K562 (cell line): ENCODE measurements around the gene LIFR. TPM values are rescaled to one million over a fixed set of nuclear protein-coding genes. Genes with fewer than 3 reads are reported as not detected.

Experiments used
- ATAC-seq: fragments of 200-7000 bp; cut with Tn5 transposase; 3 replicates; pipeline ENCODE4 v1.9.1; 2020; ENCODE audit warnings: moderate library complexity
- BruUV-seq: library from RNA; stranded (reverse); fragments of 400-500 nt; replicated peaks from 2 replicates; lab custom pipeline; 2021; lab: Mats Ljungman, UMichigan
- CTCF ChIA-PET: fragments of 300-600 bp; formaldehyde crosslinking; extraction: SDS; loops from one replicate; lab custom pipeline; 2021; ENCODE audit warnings: low intra/inter-chr PET ratio; lab: Yijun Ruan, JAX
- POLR2A ChIA-PET: fragments of 300-600, 350-650 bp; sonication (Branson Sonifier 250); formaldehyde crosslinking; extraction: SDS; loops from one replicate; lab custom pipeline; 2021; ENCODE audit warnings: antibody characterized with exemption, inconsistent platforms; lab: Yijun Ruan, JAX
- DNase-seq, 4 experiments: peaks; one replicate each; pipeline versions ENCODE4 v3.0.0 to v3.0.0-alpha.2; 2011 to 2018; ENCODE audit warnings: low spot score in 3 of 4, mixed read lengths in 3 of 4; ENCODE audit errors: extremely low read depth in 1 of 4
- FAIRE-seq: peaks from 2 replicates; lab custom pipeline; 2011; peaks lifted over from hg19 to GRCh38; lab: Jason Lieb, UNC
- H2AFZ ChIP-seq: 2 replicates; pipeline ENCODE4 v1.6.0; 2011; ENCODE audit warnings: low read depth, low read length, control low read depth, inconsistent platforms
- H3K27ac ChIP-seq: fragments of 200-600 bp; 3 replicates; pipeline ENCODE4 v1.8.0; 2011; ENCODE audit warnings: low read depth, mild to moderate bottlenecking, control low read depth, inconsistent platforms, low read length, moderate library complexity, mixed read lengths; ENCODE audit errors: extremely low read depth
- H3K27me3 ChIP-seq, 2 experiments: fragments of 300-600 bp in 1 of 2; 2 replicates in 1 of 2; 3 replicates in 1 of 2; pipeline versions ENCODE4 v1.6.0 to v1.8.0; 2011; ENCODE audit warnings: inconsistent platforms in 2 of 2, low read length in 2 of 2, mild to moderate bottlenecking in 1 of 2, mixed read lengths in 1 of 2, moderate library complexity in 1 of 2; ENCODE audit not compliant: control insufficient read depth in 2 of 2, insufficient read depth in 2 of 2
- H3K36me3 ChIP-seq: fragments of 300-600 bp; 3 replicates; pipeline ENCODE4 v1.8.0; 2011; ENCODE audit warnings: mild to moderate bottlenecking, low read length, inconsistent platforms; ENCODE audit not compliant: control insufficient read depth, insufficient read depth
- H3K4me1 ChIP-seq, 2 experiments: fragments of 200-600 bp in 1 of 2; replicated peaks in 1 of 2; 2 replicates in 1 of 2; 3 replicates in 1 of 2; pipeline versions ENCODE4 v1.5.1 to v1.8.0; 2011; ENCODE audit warnings: inconsistent platforms in 2 of 2, low read length in 2 of 2, mild to moderate bottlenecking in 1 of 2, mixed read lengths in 1 of 2, moderate library complexity in 1 of 2; ENCODE audit not compliant: control insufficient read depth in 2 of 2, insufficient read depth in 2 of 2
- H3K4me2 ChIP-seq: 2 replicates; pipeline ENCODE4 v1.6.1; 2011; ENCODE audit warnings: low read length, control low read depth, inconsistent platforms, mixed read lengths; ENCODE audit not compliant: insufficient read depth
- H3K4me3 ChIP-seq: fragments of 200-600 bp; sonication (generic), shearing (Covaris generic); 2 replicates; pipeline ENCODE4 v1.5.1; 2016; ENCODE audit warnings: control low read depth, inconsistent platforms
- H3K79me2 ChIP-seq: fragments of 200-600 bp; 3 replicates; pipeline ENCODE4 v1.8.0; 2011; ENCODE audit warnings: low read length, inconsistent platforms; ENCODE audit not compliant: control insufficient read depth, insufficient read depth
- H3K9ac ChIP-seq, 2 experiments: 2 replicates each; pipeline versions ENCODE4 v1.6.0 to v1.6.1; 2011; ENCODE audit warnings: low read depth in 2 of 2, low read length in 2 of 2, control low read depth in 1 of 2, inconsistent platforms in 1 of 2, mild to moderate bottlenecking in 1 of 2, mixed read lengths in 1 of 2; ENCODE audit not compliant: insufficient read depth in 1 of 2
- H3K9me1 ChIP-seq: one replicate; pipeline ENCODE4 v1.6.0; 2011; ENCODE audit warnings: inconsistent platforms, mild to moderate bottlenecking, low read length, moderate library complexity; ENCODE audit not compliant: control insufficient read depth, insufficient read depth
- H3K9me3 ChIP-seq: replicated peaks from 2 replicates; pipeline ENCODE4 v1.5.1; 2011; ENCODE audit warnings: low read depth, low read length, inconsistent platforms; ENCODE audit not compliant: control insufficient read depth, insufficient read depth
- H4K20me1 ChIP-seq: replicated peaks from 2 replicates; pipeline ENCODE4 v1.6.1; 2011; ENCODE audit warnings: low read length, inconsistent platforms, mixed read lengths; ENCODE audit not compliant: control insufficient read depth, insufficient read depth
- BRCA1 ChIP-seq, 2 experiments: fragments of 450-650 bp in 1 of 2; sonication (generic) in 1 of 2; formaldehyde crosslinking in 1 of 2; IDR thresholded peaks; 2 replicates each; pipeline versions ENCODE4 v1.5.0 to v1.6.1; 2017 to 2020; ENCODE audit warnings: mild to moderate bottlenecking in 1 of 2, missing genetic modification reagents in 1 of 2
- HMBOX1 ChIP-seq: sonication (generic); IDR thresholded peaks from 2 replicates; pipeline ENCODE4 v1.6.1; 2016
- ZNF184 ChIP-seq: sonication (generic); formaldehyde crosslinking; IDR thresholded peaks from 2 replicates; pipeline ENCODE4 v1.5.0; 2020; ENCODE audit warnings: missing genetic modification reagents
- WGBS: fragments of 100-300 bp; shearing (Covaris generic); methylation state at CpG from one replicate; pipeline ENCODE4 v1.1.6; 2016; ENCODE audit warnings: low coverage, mixed read lengths; ENCODE audit not compliant: insufficient coverage; ENCODE audit errors: missing lambda C conversion rate; 5-methylcytosine and 5-hydroxymethylcytosine counted together
- in situ Hi-C: fragments of 300-500 bp; cut with MboI; formaldehyde crosslinking; loops from 4 replicates; pipeline ENCODE4 v1.15.0; 2018; ENCODE audit warnings: inconsistent platforms, mixed read lengths
- intact Hi-C: fragments of 100-400 bp; cut with micrococcal nuclease; formaldehyde crosslinking; loops from 2 replicates; pipeline ENCODE4 v1.14.2; 2022
- polyA plus RNA-seq, 8 experiments: library from polyadenylated mRNA; depleted of rRNA in 4 of 8; stranded (reverse) in 5 of 8; unstranded in 3 of 8; fragments of >200 nt; fragmentation: Nextera tagmentation in 2 of 8; fragmentation: Illumina TruSeq in 1 of 8; extraction: Ambion mirVana in 2 of 8; extraction: Trizol in 1 of 8; gene quantifications; 2 replicates each; pipeline versions ENCODE4 v1.2.1 to v1.2.3, GENCODE V29; 2011 to 2014; ENCODE audit warnings: inconsistent platforms in 1 of 8, missing spikeins in 1 of 8
- total RNA-seq, 7 experiments: library from RNA; depleted of rRNA in 6 of 7; stranded (reverse); fragments of >200 nt in 6 of 7; fragmentation: Illumina TruSeq in 2 of 7; extraction: Trizol in 2 of 7; gene quantifications; 2 replicates each; pipeline versions ENCODE4 v1.2.1 to v1.2.3, GENCODE V29; 2011 to 2021; ENCODE audit warnings: low replicate concordance in 1 of 7

Gene LIFR
- total and polyA plus RNA-seq, 9 of the 15 experiments (the other 6 are each of a cell fraction or from before 2014, with no cell fraction given) = 0.43 to 5.7 (median 3.3) TPM

- Histone ChIP-seq H3K36me3 (no peaks in the 10 kb centered on the region), H3K79me2 (no peaks in the 10 kb centered on the region), H3K4me3 (no peak overlapping the region), H3K9ac (no peak overlapping the region), H3K9me1 (no peaks in the 10 kb centered on the region), H3K27me3 (peaks cover 12 to 22% of the 10 kb centered on the region in 2 experiments), H2AFZ (no peak overlapping the region), H3K4me1 (no peaks in the 10 kb centered on the region; a peak in 1 of 5 replicates), H3K4me2 (no peak overlapping the region), H3K9me3 (no peaks in the 10 kb centered on the region), H4K20me1 (peaks cover 5% of the 10 kb centered on the region; the same call in 1 of the 2 replicates), H3K27ac (no peak overlapping the region)
- no TSS peak for BruUV-seq
- FAIRE-seq = no peak
- no peak for ATAC-seq
- intact Hi-C loops = no loop called here
- in situ Hi-C loops = no loop called here
- no peak for DNase-seq
- CTCF ChIA-PET = interaction anchor here (0.6 kb wide), 1 partner anchor 12 kb away, joined by 3 read pairs; no protein-coding TSS in a partner anchor
- POLR2A ChIA-PET = no interaction called here
- TF ChIP-seq ZNF184 = no peak
- TF ChIP-seq HMBOX1 = no peak
- TF ChIP-seq BRCA1 (IDR thresholded peaks at IDR 0.05) = no peak
- no peak for TF ChIP-seq BRCA1 (CRISPR knock-in tag; IDR thresholded peaks at IDR 0.05)
- WGBS = 8% methylated on average over 1 of the region's 1 CpG
Observed at GRCh38 chr5:38431242-38431853, 125.1 kb downstream of the LIFR start.
